Measurements from ENCODE around the gene RNF17. TPM values are rescaled to one million over a fixed set of nuclear protein-coding genes. Genes with fewer than 3 reads are reported as not detected.

The RNF17 gene
- total and polyA plus RNA-seq, 2 of the 8 experiments (the other 6 are each of a cell fraction or from before 2014, with no cell fraction given): not detected

DNA sequence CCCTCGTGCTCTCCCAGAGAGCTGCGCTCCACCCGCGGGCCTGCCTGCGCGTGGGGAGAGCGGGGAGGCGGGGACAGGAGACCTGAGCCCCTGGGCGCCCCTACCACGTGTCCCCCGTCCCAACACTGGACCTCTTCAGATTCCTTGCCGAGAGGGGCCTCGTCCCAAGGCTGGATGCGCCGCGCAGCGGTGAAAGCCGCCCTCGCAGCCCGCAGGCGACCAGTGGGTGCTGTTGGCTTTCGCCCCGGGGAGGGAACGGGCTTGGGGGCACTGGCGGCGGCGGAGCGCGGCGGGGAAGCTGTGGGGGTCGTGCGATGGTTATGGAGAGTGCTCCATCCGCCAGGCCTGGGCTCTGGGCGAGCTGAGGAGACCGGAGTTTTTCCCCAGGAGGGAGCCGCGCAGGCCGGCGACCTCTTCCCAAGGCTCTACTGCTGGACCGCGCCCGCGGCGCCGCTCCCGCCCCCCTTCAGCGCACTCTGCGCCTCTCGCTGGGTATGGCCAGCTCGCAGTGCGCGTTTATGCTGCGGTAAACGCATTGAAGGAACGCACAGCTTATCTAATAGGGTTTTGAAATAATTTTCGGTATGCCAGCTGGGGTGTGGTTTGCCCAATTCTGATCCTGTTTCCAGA, 17.2 kb upstream of the RNF17 start (continued):
- TF ChIP-seq RAD21 (IDR thresholded peaks at IDR 0.05 in 1 of 2, conservative IDR thresholded peaks at IDR 0.05 in 1 of 2; ENCODE audit: low read depth in 2 of 2, low read length in 2 of 2): peak; percentile 41 to 49
- TF ChIP-seq HDAC2 (IDR thresholded peaks at IDR 0.05; ENCODE audit: borderline replicate concordance in 1 of 2, low read depth in 2 of 2, low read length in 2 of 2): 0 out of 4 replicates have a peak, but pooled peaks of 1 of the 2 experiments have one; percentile 37
